ENCODE data around the gene GAB1. TPM values are rescaled to one million over a fixed set of nuclear protein-coding genes. Genes with fewer than 3 reads are reported as not detected.

Gene GAB1
- polyA plus RNA-seq, 4 donors, result 38.0 to 53.9 (median 46.5) TPM

- DNase-seq (ENCODE audit: low read depth in 4 of 4, low spot score in 3 of 4), result no peak
Observed at GRCh38 chr4:143407888-143408287, 71.2 kb downstream of the GAB1 start.

GRCh38 chr4:143410015-143410414 is 73.3 kb downstream of the GAB1 start:
- no peak for DNase-seq (ENCODE audit: low read depth in 4 of 4, low spot score in 3 of 4)

GRCh38 chr4:143411527-143412419 is 75.1 kb downstream of the GAB1 start:
- DNase-seq (ENCODE audit: low read depth in 4 of 4, low spot score in 3 of 4), result no peak

- no peak for DNase-seq (ENCODE audit: low read depth in 4 of 4, low spot score in 3 of 4)
Observed at GRCh38 chr4:143412420-143412758, 75.7 kb downstream of the GAB1 start.

GRCh38 chr4:143417679-143418403 is 81.2 kb downstream of the GAB1 start:
- DNase-seq (ENCODE audit: low read depth in 4 of 4, low spot score in 3 of 4), result no peak

GRCh38 chr4:143420227-143420626 is 83.6 kb downstream of the GAB1 start:
- DNase-seq (ENCODE audit: low read depth in 4 of 4, low spot score in 3 of 4), result no peak

- no peak for DNase-seq (ENCODE audit: low read depth in 4 of 4, low spot score in 3 of 4)
Observed at GRCh38 chr4:143421609-143422008, 84.9 kb downstream of the GAB1 start.

GRCh38 chr4:143424276-143424675 is 87.6 kb downstream of the GAB1 start:
- no peak for DNase-seq (ENCODE audit: low read depth in 4 of 4, low spot score in 3 of 4)

GRCh38 chr4:143431526-143432257 is 95.0 kb downstream of the GAB1 start:
- DNase-seq (ENCODE audit: low read depth in 4 of 4, low spot score in 3 of 4), result no peak

- no peak for DNase-seq (ENCODE audit: low read depth in 4 of 4, low spot score in 3 of 4)
Observed at GRCh38 chr4:143432258-143432591, 95.5 kb downstream of the GAB1 start.

- DNase-seq (ENCODE audit: low read depth in 4 of 4, low spot score in 3 of 4), result no peak
Observed at GRCh38 chr4:143433231-143433630, 96.6 kb downstream of the GAB1 start.

GRCh38 chr4:143435955-143436354 is 99.3 kb downstream of the GAB1 start:
- no peak for DNase-seq (ENCODE audit: low read depth in 4 of 4, low spot score in 3 of 4)

- DNase-seq (ENCODE audit: low read depth in 4 of 4, low spot score in 3 of 4), result no peak
Observed at GRCh38 chr4:143437476-143437875, 100.8 kb downstream of the GAB1 start.

GRCh38 chr4:143437937-143438336 is 101.3 kb downstream of the GAB1 start:
- DNase-seq (ENCODE audit: low read depth in 4 of 4, low spot score in 3 of 4), result no peak

- no peak for DNase-seq (ENCODE audit: low read depth in 4 of 4, low spot score in 3 of 4)
Observed at GRCh38 chr4:143438710-143439109, 102.0 kb downstream of the GAB1 start.

- DNase-seq (ENCODE audit: low read depth in 4 of 4, low spot score in 3 of 4), result no peak
Observed at GRCh38 chr4:143441109-143441508, 104.4 kb downstream of the GAB1 start.

- no peak for DNase-seq (ENCODE audit: low read depth in 4 of 4, low spot score in 3 of 4)
Observed at GRCh38 chr4:143441678-143442077, 105.0 kb downstream of the GAB1 start.

GRCh38 chr4:143443728-143444127 is 107.1 kb downstream of the GAB1 start:
- DNase-seq (ENCODE audit: low read depth in 4 of 4, low spot score in 3 of 4), result no peak

GRCh38 chr4:143451186-143451585 is 114.5 kb downstream of the GAB1 start:
- DNase-seq (ENCODE audit: low read depth in 4 of 4, low spot score in 3 of 4), result no peak

GRCh38 chr4:143455211-143455610 is 118.5 kb downstream of the GAB1 start:
- no peak for DNase-seq (ENCODE audit: low read depth in 4 of 4, low spot score in 3 of 4)

GRCh38 chr4:143458966-143459365 is 122.3 kb downstream of the GAB1 start:
- no peak for DNase-seq (ENCODE audit: low read depth in 4 of 4, low spot score in 3 of 4)
